Measurements from ENCODE around the gene FBXO10.

GRCh38 chr9:37542488-37542887, 33.7 kb downstream of the FBXO10 start:
- TF ChIP-seq CTCF (IDR thresholded peaks at IDR 0.05) = no peak
- TF ChIP-seq POLR2A (IDR thresholded peaks at IDR 0.05) = no peak

Data from heart left ventricle (tissue), 13 donors.